ENCODE data around the gene GLE1.

GRCh38 chr9:128469070-128469469, 35.4 kb upstream of the GLE1 start:
- TF ChIP-seq CTCF (conservative IDR thresholded peaks at IDR 0.05; ENCODE audit: low read depth, low read length) (no peak), EZH2 (IDR thresholded peaks at IDR 0.05; ENCODE audit: low read length, unreplicated experiment) (no peak)
